GM12891 (cell line): Measurements from ENCODE around the gene CDYL.

Experiments
- POLR2A ChIP-seq: IDR thresholded peaks from 2 replicates; pipeline ENCODE4 v1.6.1; 2011; ENCODE audit warnings: low read depth, low read length, control low read depth
- POLR2AphosphoS5 ChIP-seq: IDR thresholded peaks from 2 replicates; pipeline ENCODE4 v1.6.1; 2011; ENCODE audit warnings: low read depth, low read length, control low read depth
- TAF1 ChIP-seq: IDR thresholded peaks from 2 replicates; pipeline ENCODE4 v1.6.1; 2011; ENCODE audit warnings: low read depth, low read length, control low read depth

- TF ChIP-seq POLR2AphosphoS5 (no peak), POLR2A (no peak), TAF1 (no peak)
These were observed 1.3 kb upstream of the CDYL start for GRCh38 chr6:4774715-4775493.
